OCI-LY7 (cell line): ENCODE results near the gene CHCHD6. TPM values are rescaled to one million over a fixed set of nuclear protein-coding genes. Genes with fewer than 3 reads are reported as not detected.

ENCODE experiments used
- BruUV-seq: library from RNA; stranded (reverse); fragments of 400-500 nt; replicated peaks from 2 replicates; lab custom pipeline; 2021; lab: Mats Ljungman, UMichigan
- CTCF ChIA-PET: fragments of 300-600 bp; sonication (Branson Sonifier 250); formaldehyde crosslinking; loops from one replicate; lab custom pipeline; 2022; ENCODE audit warnings: antibody characterized with exemption; ENCODE audit not compliant: unreplicated experiment; lab: Charles Lee
- POLR2A ChIA-PET: fragments of 300-600 bp; sonication (Branson Sonifier 250); formaldehyde crosslinking; loops from one replicate; lab custom pipeline; 2022; ENCODE audit warnings: antibody characterized with exemption; lab: Charles Lee
- DNase-seq: peaks from one replicate; pipeline ENCODE4 v3.0.0-alpha.2; 2015; ENCODE audit warnings: low spot score
- H2AFZ ChIP-seq: fragments of 200-600 bp; sonication (generic), shearing (Covaris generic); 2 replicates; pipeline ENCODE4 v1.6.1; 2014; ENCODE audit warnings: mild to moderate bottlenecking, antibody characterized with exemption, low read length, moderate library complexity
- H3K27ac ChIP-seq: fragments of 200-600 bp; sonication (generic); 2 replicates; pipeline ENCODE4 v1.5.1; 2014; ENCODE audit warnings: mixed run types, low read depth, mild to moderate bottlenecking, moderate library complexity, low read length, inconsistent platforms; ENCODE audit not compliant: poor library complexity, severe bottlenecking
- H3K36me3 ChIP-seq: fragments of 200-600 bp; sonication (generic); 2 replicates; pipeline ENCODE4 v1.6.1; 2014; ENCODE audit warnings: mild to moderate bottlenecking, antibody characterized with exemption, low read length, moderate library complexity, mixed read lengths; ENCODE audit not compliant: insufficient read depth
- H3K4me1 ChIP-seq: fragments of 200-600 bp; sonication (generic); 2 replicates; pipeline ENCODE4 v1.5.1; 2014; ENCODE audit warnings: mild to moderate bottlenecking, low read length; ENCODE audit not compliant: insufficient read depth, poor library complexity, severe bottlenecking
- H3K4me2 ChIP-seq: fragments of 200-600 bp; sonication (generic); 2 replicates; pipeline ENCODE4 v1.6.1; 2014; ENCODE audit warnings: mild to moderate bottlenecking, low read length
- H3K4me3 ChIP-seq: fragments of 200-600 bp; sonication (generic); 2 replicates; pipeline ENCODE4 v1.5.1; 2014; ENCODE audit warnings: mild to moderate bottlenecking, low read depth, low read length; ENCODE audit not compliant: poor library complexity, severe bottlenecking
- H3K79me2 ChIP-seq: fragments of 200-600 bp; sonication (generic); 2 replicates; pipeline ENCODE4 v1.6.1; 2016; ENCODE audit warnings: low read depth, mild to moderate bottlenecking, low read length, moderate library complexity, mixed read lengths; ENCODE audit not compliant: insufficient read depth
- H3K9me2 ChIP-seq: fragments of 200-600 bp; sonication (generic); 2 replicates; pipeline ENCODE4 v1.6.1; 2016; ENCODE audit warnings: mild to moderate bottlenecking, low read length, mixed read lengths; ENCODE audit not compliant: insufficient read depth
- H3K9me3 ChIP-seq: fragments of 200-600 bp; sonication (generic); 2 replicates; pipeline ENCODE4 v1.6.1; 2014; ENCODE audit warnings: mild to moderate bottlenecking, mixed run types, low read length, mixed read lengths
- H4K20me1 ChIP-seq: fragments of 200-600 bp; sonication (generic); 2 replicates; pipeline ENCODE4 v1.6.1; 2014; ENCODE audit warnings: mild to moderate bottlenecking, antibody characterized with exemption, low read length, moderate library complexity, mixed read lengths; ENCODE audit not compliant: insufficient read depth
- EZH2phosphoT487 ChIP-seq: fragments of 200-600 bp; sonication (generic); IDR thresholded peaks from 2 replicates; pipeline ENCODE4 v1.6.1; 2018; ENCODE audit warnings: low read depth, borderline replicate concordance, mild to moderate bottlenecking, mixed run types, antibody characterized with exemption, low read length, moderate library complexity, mixed read lengths
- intact Hi-C: fragments of 100-400 bp; cut with micrococcal nuclease; formaldehyde crosslinking; loops from one replicate; pipeline ENCODE4 v1.10.0; 2022; ENCODE audit not compliant: unreplicated experiment
- total RNA-seq, 2 experiments: library from RNA; depleted of rRNA in 1 of 2; stranded (reverse); fragments of >200 nt in 1 of 2; shearing (Covaris generic) in 1 of 2; gene quantifications; 2 replicates each; pipeline ENCODE4 v1.2.3, GENCODE V29; 2014 to 2022
- TF ChIP-seq, protein P1 (sequence below): fragments of 200-600 bp; sonication (generic); conservative IDR thresholded peaks from 2 replicates; pipeline ENCODE4 v1.5.1; 2014; ENCODE audit warnings: mild to moderate bottlenecking, antibody characterized with exemption, low read length, moderate library complexity, mixed read lengths

Gene CHCHD6
- total RNA-seq, 2 experiments from 2014 or later = 14.7 to 21.2 TPM

DNA sequence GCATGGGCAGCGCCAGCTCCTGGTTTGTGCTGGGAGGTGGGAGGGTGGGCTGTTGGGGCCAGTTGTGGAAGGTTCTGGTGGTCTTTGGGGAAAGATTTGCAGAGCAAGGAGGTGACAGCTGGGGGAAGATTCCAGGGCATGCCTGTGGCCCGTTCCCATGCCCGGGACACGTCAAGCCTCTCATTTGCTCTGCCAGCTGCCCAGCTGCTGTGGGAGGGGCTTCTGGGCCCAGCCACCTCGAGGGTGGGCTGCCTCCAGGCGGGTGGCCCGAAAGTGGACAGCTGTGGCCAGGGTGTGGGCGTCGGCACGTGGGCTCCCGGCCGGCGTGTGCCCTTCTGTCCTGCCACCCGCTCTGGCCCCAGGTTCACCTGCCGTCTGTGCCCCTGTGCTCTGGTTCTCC lies 296.1 kb downstream of the CHCHD6 start:
- no peaks in the 10 kb centered on the region for H3K9me3 ChIP-seq
- ChIA-PET CTCF (no interaction called here), POLR2A (no interaction called here)
- H3K79me2 ChIP-seq = no peaks in the 10 kb centered on the region
- H3K9me2 ChIP-seq = no peaks in the 10 kb centered on the region
- no peak for DNase-seq
- H3K4me3 ChIP-seq = no peak overlapping the region
- H3K27ac ChIP-seq = no peak overlapping the region
- intact Hi-C loops = no loop called here
- no peak overlapping the region for H2AFZ ChIP-seq
- TF ChIP-seq, protein P1, sequence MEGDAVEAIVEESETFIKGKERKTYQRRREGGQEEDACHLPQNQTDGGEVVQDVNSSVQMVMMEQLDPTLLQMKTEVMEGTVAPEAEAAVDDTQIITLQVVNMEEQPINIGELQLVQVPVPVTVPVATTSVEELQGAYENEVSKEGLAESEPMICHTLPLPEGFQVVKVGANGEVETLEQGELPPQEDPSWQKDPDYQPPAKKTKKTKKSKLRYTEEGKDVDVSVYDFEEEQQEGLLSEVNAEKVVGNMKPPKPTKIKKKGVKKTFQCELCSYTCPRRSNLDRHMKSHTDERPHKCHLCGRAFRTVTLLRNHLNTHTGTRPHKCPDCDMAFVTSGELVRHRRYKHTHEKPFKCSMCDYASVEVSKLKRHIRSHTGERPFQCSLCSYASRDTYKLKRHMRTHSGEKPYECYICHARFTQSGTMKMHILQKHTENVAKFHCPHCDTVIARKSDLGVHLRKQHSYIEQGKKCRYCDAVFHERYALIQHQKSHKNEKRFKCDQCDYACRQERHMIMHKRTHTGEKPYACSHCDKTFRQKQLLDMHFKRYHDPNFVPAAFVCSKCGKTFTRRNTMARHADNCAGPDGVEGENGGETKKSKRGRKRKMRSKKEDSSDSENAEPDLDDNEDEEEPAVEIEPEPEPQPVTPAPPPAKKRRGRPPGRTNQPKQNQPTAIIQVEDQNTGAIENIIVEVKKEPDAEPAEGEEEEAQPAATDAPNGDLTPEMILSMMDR = no peak
- no peak for TF ChIP-seq EZH2phosphoT487
- H4K20me1 ChIP-seq = no peaks in the 10 kb centered on the region
- no TSS peak for BruUV-seq
- peaks cover 11% of the 10 kb centered on the region for H3K4me1 ChIP-seq
- H3K36me3 ChIP-seq = no peaks in the 10 kb centered on the region
- H3K4me2 ChIP-seq = no peak overlapping the region

DNA sequence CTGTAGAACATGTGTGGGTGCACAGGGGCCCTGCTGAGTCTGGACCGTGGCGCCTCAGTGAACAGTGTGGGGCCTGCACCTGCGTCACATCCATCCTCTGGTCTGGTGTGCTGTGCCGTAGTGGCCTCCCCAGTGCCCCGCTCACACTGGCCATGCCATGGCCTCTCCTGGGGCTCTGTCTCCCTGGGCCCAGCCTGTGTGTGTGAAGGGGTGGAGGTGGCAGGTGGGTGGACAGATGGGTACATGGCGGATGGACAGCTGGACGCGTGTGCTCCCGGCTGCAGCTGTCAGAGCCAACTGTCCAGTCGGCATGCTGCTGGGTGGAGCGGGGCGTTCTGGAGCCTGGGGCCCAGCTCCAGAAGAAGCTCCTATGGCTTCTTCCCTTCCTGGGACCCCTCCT lies 296.7 kb downstream of the CHCHD6 start:
- ChIA-PET CTCF (no interaction called here), POLR2A (no interaction called here)
- H4K20me1 ChIP-seq = no peaks in the 10 kb centered on the region
- no peaks in the 10 kb centered on the region for H3K79me2 ChIP-seq
- no peak overlapping the region for H3K4me2 ChIP-seq
- no peak overlapping the region for H2AFZ ChIP-seq
- no peak overlapping the region for H3K4me3 ChIP-seq
- H3K9me3 ChIP-seq = no peaks in the 10 kb centered on the region
- no peaks in the 10 kb centered on the region for H3K36me3 ChIP-seq
- H3K9me2 ChIP-seq = no peaks in the 10 kb centered on the region
- intact Hi-C loops = no loop called here
- H3K4me1 ChIP-seq = peaks cover 11% of the 10 kb centered on the region
- H3K27ac ChIP-seq = no peak overlapping the region
- no TSS peak for BruUV-seq
- TF ChIP-seq EZH2phosphoT487 = no peak
- TF ChIP-seq, protein P1 = no peak
- no peak for DNase-seq

DNA sequence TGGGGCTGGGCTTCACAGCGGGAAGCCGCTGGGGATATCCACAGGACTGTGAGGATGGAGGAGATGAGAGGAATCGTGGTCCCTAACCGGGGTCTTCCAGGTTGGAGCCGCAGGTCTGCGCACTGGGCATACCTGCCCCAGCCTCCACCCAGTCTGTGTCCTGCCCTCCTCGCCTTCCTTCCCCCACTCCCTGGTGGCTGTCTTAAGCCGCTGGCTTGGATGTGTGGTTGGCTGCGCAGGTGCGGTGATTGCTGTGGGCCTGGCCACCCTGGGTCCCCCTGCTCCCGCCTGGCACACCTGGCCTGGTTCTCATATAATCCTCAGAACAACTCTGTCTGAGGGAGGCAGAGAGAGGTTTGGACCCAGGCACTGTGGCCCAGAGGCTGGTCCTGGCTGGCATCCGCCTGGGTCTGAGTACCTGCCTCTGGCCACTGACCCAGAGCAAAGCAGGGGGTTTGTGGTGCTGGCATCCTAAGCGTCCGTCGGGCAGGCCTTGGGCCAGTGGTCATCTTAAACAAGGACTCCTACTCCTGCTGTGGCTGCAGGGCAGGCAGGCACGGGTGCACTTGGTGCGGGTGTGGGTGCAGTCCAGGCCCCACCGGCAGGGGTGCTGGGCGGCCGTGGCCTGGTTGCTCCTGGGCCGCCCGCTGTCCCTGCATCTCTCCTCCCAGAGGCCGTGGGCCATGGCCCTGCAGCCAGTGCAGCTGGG lies 297.6 kb downstream of the CHCHD6 start:
- BruUV-seq = no TSS peak
- intact Hi-C loops = no loop called here

More for the DNA sequence above, 297.6 kb downstream of the CHCHD6 start:
- Histone ChIP-seq H3K4me2 (no peak overlapping the region), H4K20me1 (no peaks in the 10 kb centered on the region), H3K36me3 (no peaks in the 10 kb centered on the region), H3K4me1 (peaks cover 11% of the 10 kb centered on the region), H3K79me2 (no peaks in the 10 kb centered on the region), H3K27ac (no peak overlapping the region), H3K9me2 (no peaks in the 10 kb centered on the region), H3K9me3 (no peaks in the 10 kb centered on the region), H3K4me3 (no peak overlapping the region), H2AFZ (no peak overlapping the region)
- DNase-seq = no peak
- CTCF ChIA-PET = no interaction called here
- TF ChIP-seq, protein P1 = no peak
- no peak for TF ChIP-seq EZH2phosphoT487
- POLR2A ChIA-PET = no interaction called here
